B cell (primary cell): ENCODE measurements around the gene NPHS2. TPM values are rescaled to one million over a fixed set of nuclear protein-coding genes. Genes with fewer than 3 reads are reported as not detected.

Experiments
- ATAC-seq: fragments of 200-7000 bp; cut with Tn5 transposase; one replicate; pipeline ENCODE4 v1.10.0; 2021; ENCODE audit warnings: low read depth, mild to moderate bottlenecking, moderate number of reproducible peaks, moderate library complexity
- CTCF ChIA-PET: fragments of 350-600 bp; sonication (Branson Sonifier 250); formaldehyde crosslinking; loops from one replicate; lab custom pipeline; 2021; ENCODE audit warnings: antibody characterized with exemption, inconsistent platforms; lab: Charles Lee
- POLR2A ChIA-PET: fragments of 350-600 bp; sonication (Branson Sonifier 250); formaldehyde crosslinking; loops from one replicate; lab custom pipeline; 2021; ENCODE audit warnings: antibody characterized with exemption; lab: Charles Lee
- DNase-seq: peaks from one replicate; pipeline ENCODE4 v3.0.0; 2013
- H2AFZ ChIP-seq: 2 replicates; pipeline ENCODE4 v1.6.1; 2012; ENCODE audit warnings: mild to moderate bottlenecking, low read depth, low read length; ENCODE audit not compliant: insufficient read depth, poor library complexity, severe bottlenecking
- H3K27ac ChIP-seq, 2 donors: 1 replicate in 1 of 2; 2 replicates in 1 of 2; pipeline ENCODE4 v1.5.1; 2012 to 2013; ENCODE audit warnings: low read length in 2 of 2, mild to moderate bottlenecking in 2 of 2, moderate library complexity in 1 of 2
- H3K27me3 ChIP-seq, 4 experiments: fragments of 200-600 bp in 1 of 4; sonication (generic) in 1 of 4; replicated peaks in 1 of 4; 1 replicate in 2 of 4; 2 replicates in 2 of 4; pipeline versions ENCODE4 v1.6.1 to v1.7.0; 2013 to 2016; ENCODE audit warnings: low read length in 3 of 4, mild to moderate bottlenecking in 2 of 4, mixed read lengths in 1 of 4, moderate library complexity in 1 of 4; ENCODE audit not compliant: insufficient read depth in 4 of 4, control insufficient read depth in 3 of 4; ENCODE audit errors: control extremely low read depth in 1 of 4
- H3K36me3 ChIP-seq, 2 experiments: replicated peaks in 1 of 2; 1 replicate in 1 of 2; 2 replicates in 1 of 2; pipeline versions ENCODE4 v1.6.1 to v1.7.1; 2013; ENCODE audit warnings: low read length in 1 of 2; ENCODE audit not compliant: insufficient read depth in 2 of 2, control insufficient read depth in 1 of 2; ENCODE audit errors: control extremely low read depth in 1 of 2, extremely low read depth in 1 of 2
- H3K4me1 ChIP-seq, 2 donors: fragments of 200-600 bp in 1 of 2; sonication (generic) in 1 of 2; 1 replicate in 1 of 2; 2 replicates in 1 of 2; pipeline versions ENCODE4 v1.5.1 to v1.6.1; 2013 to 2017; ENCODE audit warnings: low read length in 2 of 2; ENCODE audit not compliant: control insufficient read depth in 2 of 2, insufficient read depth in 2 of 2
- H3K4me2 ChIP-seq: replicated peaks from 2 replicates; pipeline ENCODE3; 2012; ENCODE audit warnings: mild to moderate bottlenecking, low read depth, low read length; ENCODE audit not compliant: poor library complexity, severe bottlenecking
- H3K4me3 ChIP-seq, 5 experiments: fragments of 200-600 bp in 1 of 5; sonication (generic) in 1 of 5; 1 replicate in 3 of 5; 2 replicates in 2 of 5; pipeline versions ENCODE4 v1.5.1 to v1.7.0; 2011 to 2016; ENCODE audit warnings: low read length in 4 of 5, mild to moderate bottlenecking in 4 of 5, low read depth in 2 of 5, control low read depth in 1 of 5, moderate library complexity in 1 of 5; ENCODE audit not compliant: insufficient read depth in 1 of 5; ENCODE audit errors: control extremely low read depth in 1 of 5, extremely low read depth in 1 of 5
- H3K79me2 ChIP-seq: fragments of 200-600 bp; sonication (generic); one replicate; pipeline ENCODE4 v1.6.0; 2016; ENCODE audit warnings: low read length; ENCODE audit not compliant: control insufficient read depth, insufficient read depth
- H3K9ac ChIP-seq: fragments of 200-600 bp; sonication (generic); 2 replicates; pipeline ENCODE4 v1.6.1; 2017; ENCODE audit warnings: mild to moderate bottlenecking, low read length, moderate library complexity
- H3K9me3 ChIP-seq, 3 donors: one replicate each; pipeline versions ENCODE4 v1.6.1 to v1.7.1; 2013; ENCODE audit warnings: low read length in 2 of 3; ENCODE audit not compliant: control insufficient read depth in 2 of 3, insufficient read depth in 1 of 3; ENCODE audit errors: control extremely low read depth in 1 of 3
- H4K20me1 ChIP-seq: 2 replicates; pipeline ENCODE4 v1.6.0; 2012; ENCODE audit warnings: mild to moderate bottlenecking, low read length; ENCODE audit not compliant: insufficient read depth, control insufficient read depth, poor library complexity, severe bottlenecking
- H3K27ac Mint-ChIP-seq: one replicate; pipeline ENCODE4 v1.8.0; 2021; ENCODE audit warnings: mixed read lengths
- H3K27me3 Mint-ChIP-seq: one replicate; pipeline ENCODE4 v1.8.0; 2021; ENCODE audit warnings: mixed read lengths
- H3K4me1 Mint-ChIP-seq: one replicate; pipeline ENCODE4 v1.8.0; 2021; ENCODE audit warnings: mixed read lengths
- H3K4me3 Mint-ChIP-seq: one replicate; pipeline ENCODE4 v1.8.0; 2021; ENCODE audit warnings: mixed read lengths
- H3K9me3 Mint-ChIP-seq: one replicate; pipeline ENCODE4 v1.8.0; 2022; ENCODE audit warnings: mixed read lengths; ENCODE audit not compliant: insufficient read depth
- EZH2 ChIP-seq: IDR thresholded peaks from 2 replicates; pipeline ENCODE4 v1.6.1; 2012; ENCODE audit warnings: borderline replicate concordance, low read depth, mild to moderate bottlenecking, moderate library complexity, low read length; ENCODE audit not compliant: insufficient read depth, poor library complexity, severe bottlenecking
- WGBS: methylation state at CpG from one replicate; pipeline ENCODE4 v1.1.5; 2013; ENCODE audit warnings: missing lambda C conversion rate; ENCODE audit not compliant: insufficient coverage; 5-methylcytosine and 5-hydroxymethylcytosine counted together
- intact Hi-C: fragments of 100-400 bp; cut with micrococcal nuclease; formaldehyde crosslinking; loops from one replicate; pipeline ENCODE4 v1.10.0; 2022
- polyA plus RNA-seq: library from polyadenylated mRNA; depleted of rRNA; stranded (reverse); fragments of >200 nt; gene quantifications from 2 replicates; pipeline ENCODE4 v1.2.3, GENCODE V29; 2012
- total RNA-seq, 2 donors: library from RNA; stranded (reverse); fragments of 120-200 nt in 1 of 2; gene quantifications; 1 replicate in 1 of 2; 2 replicates in 1 of 2; pipeline versions ENCODE4 v1.2.3 to v1.2.4, GENCODE V29; 2013 to 2022
- TF ChIP-seq, protein P1 (sequence below): fragments of 200-600 bp; IDR thresholded peaks from one replicate; pipeline ENCODE4 v1.8.0; 2022; ENCODE audit warnings: antibody characterized with exemption, mild to moderate bottlenecking

Gene NPHS2
- total and polyA plus RNA-seq, 2 donors (not counting 1 experiment from before 2014, with no cell fraction given) = not detected

DNA sequence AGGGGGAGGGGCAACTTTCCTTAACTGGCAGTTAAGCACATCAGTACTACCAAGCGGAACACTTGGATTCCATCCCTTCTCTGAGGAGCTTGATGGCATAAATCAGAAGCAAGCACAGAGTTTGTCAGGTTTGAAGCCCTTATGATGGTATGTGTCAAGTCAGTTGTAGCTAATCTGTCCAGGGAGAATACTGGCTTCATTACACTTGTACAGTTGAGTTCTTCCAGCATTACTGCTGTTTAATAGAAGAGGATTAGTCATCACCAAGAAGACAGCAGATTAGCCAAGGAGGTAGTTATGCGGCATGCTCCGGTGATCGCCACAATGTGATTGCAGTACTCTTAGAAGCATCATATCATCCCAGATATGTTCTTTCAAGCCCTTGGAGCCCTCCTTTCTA lies 13.8 kb upstream of the NPHS2 start:
- Histone ChIP-seq H2AFZ (no peak overlapping the region), H3K9me3 (peaks cover 0 to 24% (median 0%) of the 10 kb centered on the region in 3 donors), H4K20me1 (no peaks in the 10 kb centered on the region), H3K4me3 (no peak overlapping the region), H3K4me1 (no peaks in the 10 kb centered on the region), H3K36me3 (no peaks in the 10 kb centered on the region), H3K27me3 (peaks cover 0 to 32% (median 11%) of the 10 kb centered on the region in 4 experiments), H3K27ac (no peak overlapping the region), H3K4me2 (no peak overlapping the region), H3K79me2 (no peaks in the 10 kb centered on the region), H3K9ac (no peak overlapping the region)
- Mint-ChIP-seq H3K27ac (no peak overlapping the region), H3K4me1 (no peaks in the 10 kb centered on the region), H3K27me3 (peaks cover 59% of the 10 kb centered on the region), H3K9me3 (no peaks in the 10 kb centered on the region), H3K4me3 (no peak overlapping the region)
- ATAC-seq (no peak), DNase-seq (no peak)
- ChIA-PET POLR2A (no interaction called here), CTCF (no interaction called here)
- intact Hi-C loops = no loop called here
- no CpG with 5 or more reads among the region's 4 CpGs for WGBS
- TF ChIP-seq EZH2 = no peak
- TF ChIP-seq, protein P1, sequence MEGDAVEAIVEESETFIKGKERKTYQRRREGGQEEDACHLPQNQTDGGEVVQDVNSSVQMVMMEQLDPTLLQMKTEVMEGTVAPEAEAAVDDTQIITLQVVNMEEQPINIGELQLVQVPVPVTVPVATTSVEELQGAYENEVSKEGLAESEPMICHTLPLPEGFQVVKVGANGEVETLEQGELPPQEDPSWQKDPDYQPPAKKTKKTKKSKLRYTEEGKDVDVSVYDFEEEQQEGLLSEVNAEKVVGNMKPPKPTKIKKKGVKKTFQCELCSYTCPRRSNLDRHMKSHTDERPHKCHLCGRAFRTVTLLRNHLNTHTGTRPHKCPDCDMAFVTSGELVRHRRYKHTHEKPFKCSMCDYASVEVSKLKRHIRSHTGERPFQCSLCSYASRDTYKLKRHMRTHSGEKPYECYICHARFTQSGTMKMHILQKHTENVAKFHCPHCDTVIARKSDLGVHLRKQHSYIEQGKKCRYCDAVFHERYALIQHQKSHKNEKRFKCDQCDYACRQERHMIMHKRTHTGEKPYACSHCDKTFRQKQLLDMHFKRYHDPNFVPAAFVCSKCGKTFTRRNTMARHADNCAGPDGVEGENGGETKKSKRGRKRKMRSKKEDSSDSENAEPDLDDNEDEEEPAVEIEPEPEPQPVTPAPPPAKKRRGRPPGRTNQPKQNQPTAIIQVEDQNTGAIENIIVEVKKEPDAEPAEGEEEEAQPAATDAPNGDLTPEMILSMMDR = no peak

DNA sequence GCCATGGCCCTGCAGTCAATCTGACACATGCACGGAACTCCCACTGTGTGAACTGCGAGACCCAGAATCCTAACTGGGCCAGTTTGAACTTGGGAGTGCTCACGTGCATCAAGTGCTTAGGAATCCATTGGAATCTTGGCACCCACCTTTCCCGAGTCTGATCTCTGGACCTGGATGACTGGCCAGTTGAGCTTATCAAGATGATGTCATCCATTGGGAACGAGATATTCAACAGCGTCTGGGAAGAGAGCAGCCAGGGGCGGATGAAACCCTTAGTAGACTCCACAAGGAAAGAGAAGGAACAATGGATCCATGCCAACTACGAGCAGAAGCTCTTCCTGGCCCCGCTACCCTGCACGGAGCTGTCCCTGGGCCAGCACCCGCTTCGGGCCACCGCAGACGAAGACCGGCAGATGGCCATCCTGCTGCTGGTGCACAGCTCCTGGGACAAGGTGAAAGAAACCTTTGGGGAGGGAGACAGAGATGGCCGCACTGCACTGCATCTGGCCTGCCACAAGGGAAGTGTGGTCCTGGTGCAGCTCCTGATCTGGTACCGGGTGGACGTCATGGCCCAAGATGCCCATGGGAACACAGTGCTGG lies 12.8 kb upstream of the NPHS2 start:
- no peak overlapping the region for H3K4me3 ChIP-seq
- H3K9me3 Mint-ChIP-seq = no peaks in the 10 kb centered on the region
- no peak overlapping the region for H3K27ac Mint-ChIP-seq
- no peak overlapping the region for H3K27ac ChIP-seq
- H3K4me1 Mint-ChIP-seq = no peaks in the 10 kb centered on the region
- ChIA-PET CTCF (no interaction called here), POLR2A (no interaction called here)
- 96% methylated on average over 18 of the region's 18 CpGs for WGBS
- H2AFZ ChIP-seq = no peak overlapping the region
- H3K36me3 ChIP-seq = no peaks in the 10 kb centered on the region
- H3K4me2 ChIP-seq = no peak overlapping the region
- TF ChIP-seq EZH2 = no peak
- TF ChIP-seq, protein P1 = no peak
- ATAC-seq (no peak), DNase-seq (no peak)
- intact Hi-C loops = no loop called here
- H3K4me1 ChIP-seq = no peaks in the 10 kb centered on the region
- H3K9me3 ChIP-seq = peaks cover 0 to 24% (median 0%) of the 10 kb centered on the region in 3 donors
- no peaks in the 10 kb centered on the region for H4K20me1 ChIP-seq
- H3K9ac ChIP-seq = no peak overlapping the region
- peaks cover 0 to 32% (median 11%) of the 10 kb centered on the region in 4 experiments for H3K27me3 ChIP-seq
- H3K4me3 Mint-ChIP-seq = no peak overlapping the region
- no peaks in the 10 kb centered on the region for H3K79me2 ChIP-seq
- H3K27me3 Mint-ChIP-seq = peaks cover 61% of the 10 kb centered on the region
